Activated naive CD8-positive, alpha-beta T cell treated with anti-CD3 and anti-CD28 coated beads, Interleukin-2, amount 50 U/mL, for 16 hours (primary cell): ENCODE measurements around the gene GATB.

ENCODE experiments used
- DNase-seq: peaks from one replicate; pipeline ENCODE4 v3.0.0-alpha.2; 2020; ENCODE audit warnings: low read depth, low spot score

GATB gene

GRCh38 chr4:151700566-151701316 is 60.1 kb downstream of the GATB start:
- no peak for DNase-seq

GRCh38 chr4:151698213-151698612 is 62.6 kb downstream of the GATB start:
- no peak for DNase-seq

DNA sequence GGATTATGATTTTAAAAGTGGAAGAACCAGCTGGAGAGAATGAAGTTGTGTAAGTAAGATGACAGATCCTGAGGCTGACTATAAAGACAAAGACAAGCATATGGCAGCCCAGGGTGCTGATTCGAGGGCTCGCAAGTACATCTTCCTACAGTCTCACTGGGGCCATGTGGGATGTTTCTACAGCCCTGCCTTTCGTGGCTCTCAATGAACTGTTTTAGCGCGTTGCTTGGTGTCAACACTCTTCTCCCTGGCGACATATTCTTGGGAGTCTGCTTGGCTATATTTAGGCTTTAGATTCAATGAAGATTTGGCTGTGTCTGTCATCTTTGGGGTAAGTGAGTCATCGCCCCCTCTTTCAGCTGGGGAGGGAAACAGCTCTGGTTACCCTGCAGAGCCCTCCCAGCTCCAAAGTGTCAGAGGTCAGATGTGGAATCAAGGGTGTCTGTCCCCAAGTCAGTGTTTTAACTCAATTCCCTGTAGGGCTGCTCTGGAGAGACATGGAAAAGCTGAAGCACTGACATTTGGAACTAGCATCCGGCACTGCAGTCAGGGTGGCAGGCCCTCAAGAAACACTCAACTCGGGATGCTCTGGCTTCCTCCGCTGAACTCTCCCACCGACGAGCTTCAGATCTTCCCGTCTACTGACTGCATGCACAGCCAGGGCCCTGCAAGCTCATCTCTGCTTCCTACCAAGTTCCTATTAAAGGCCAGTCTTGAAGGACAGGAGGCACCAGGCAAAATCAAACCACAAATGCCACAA is 65.7 kb downstream of the GATB start:
- DNase-seq = no peak

- DNase-seq = no peak
These were observed 67.8 kb downstream of the GATB start for GRCh38 chr4:151692821-151693673.

GRCh38 chr4:151692443-151692782 is 68.4 kb downstream of the GATB start:
- no peak for DNase-seq

GRCh38 chr4:151691639-151692442 is 69.0 kb downstream of the GATB start:
- DNase-seq = no peak

GRCh38 chr4:151690876-151691275 is 69.9 kb downstream of the GATB start:
- no peak for DNase-seq

- DNase-seq = no peak
These were observed 70.5 kb downstream of the GATB start for GRCh38 chr4:151690164-151690870.

- DNase-seq = no peak
These were observed 71.4 kb downstream of the GATB start for GRCh38 chr4:151689211-151689991.

DNA sequence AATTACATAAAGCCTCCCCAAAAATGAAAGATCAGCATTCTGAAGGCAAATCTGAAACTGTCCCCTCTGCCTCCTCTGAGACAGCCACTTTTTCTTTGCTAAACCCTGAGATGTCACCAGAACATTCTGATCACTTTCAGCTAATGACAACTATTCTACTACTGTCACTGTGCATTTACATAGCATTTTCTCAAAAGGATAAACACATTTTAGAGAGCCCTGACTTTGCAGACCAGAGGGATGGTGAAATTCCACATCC is 72.1 kb downstream of the GATB start:
- DNase-seq = no peak

GRCh38 chr4:151688003-151688784 is 72.6 kb downstream of the GATB start:
- no peak for DNase-seq

DNA sequence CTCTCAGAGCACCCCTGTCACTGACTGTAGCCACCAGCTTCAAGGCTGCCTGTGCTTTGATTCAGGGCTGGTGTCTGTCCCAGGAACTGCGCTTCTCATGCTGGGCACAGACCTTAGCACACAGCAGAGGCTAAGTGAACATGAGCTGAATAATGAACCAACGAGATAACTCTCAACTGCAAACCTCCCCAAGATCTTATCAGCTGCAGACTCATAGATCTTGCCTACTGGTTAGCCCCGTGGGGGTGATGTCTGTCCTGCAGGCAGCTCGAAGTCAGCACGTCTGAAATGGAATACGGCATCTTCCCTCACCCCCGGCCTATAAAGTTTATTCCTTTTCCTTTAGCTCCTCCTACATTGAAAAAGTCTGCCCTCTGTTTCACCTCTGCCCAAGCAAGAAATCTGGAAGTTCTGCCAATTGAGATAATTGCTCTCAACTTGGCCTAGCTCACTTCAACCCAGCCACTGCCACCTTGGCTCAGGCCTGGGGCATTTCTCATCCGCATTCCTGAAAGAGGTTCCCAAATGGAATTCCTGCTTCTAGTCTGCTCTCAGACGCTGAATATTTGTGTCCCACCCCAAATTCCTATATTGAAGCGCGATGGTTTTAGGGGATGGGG is 73.7 kb downstream of the GATB start:
- DNase-seq = no peak

DNA sequence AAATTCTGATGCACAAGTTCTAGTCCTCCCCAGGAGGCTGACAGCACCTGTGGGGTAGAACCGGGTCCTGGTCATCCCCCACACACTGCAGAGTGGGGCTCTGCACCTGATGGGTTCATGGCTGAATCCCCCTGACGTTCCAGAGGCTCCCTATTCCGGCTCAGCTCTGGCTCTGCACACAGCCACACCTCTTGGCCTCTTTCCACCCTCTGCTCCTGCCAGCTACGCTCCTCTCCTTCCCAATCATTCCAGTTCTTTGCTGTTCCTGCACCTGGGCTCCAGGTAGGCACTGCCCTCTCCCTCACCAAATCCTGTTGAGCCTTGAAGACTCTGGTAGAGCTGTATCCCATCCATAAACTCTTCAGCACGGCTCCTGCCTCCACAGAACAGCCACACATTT is 75.5 kb downstream of the GATB start:
- DNase-seq = no peak

- DNase-seq = no peak
These were observed 79.7 kb downstream of the GATB start for GRCh38 chr4:151681085-151681484.

DNA sequence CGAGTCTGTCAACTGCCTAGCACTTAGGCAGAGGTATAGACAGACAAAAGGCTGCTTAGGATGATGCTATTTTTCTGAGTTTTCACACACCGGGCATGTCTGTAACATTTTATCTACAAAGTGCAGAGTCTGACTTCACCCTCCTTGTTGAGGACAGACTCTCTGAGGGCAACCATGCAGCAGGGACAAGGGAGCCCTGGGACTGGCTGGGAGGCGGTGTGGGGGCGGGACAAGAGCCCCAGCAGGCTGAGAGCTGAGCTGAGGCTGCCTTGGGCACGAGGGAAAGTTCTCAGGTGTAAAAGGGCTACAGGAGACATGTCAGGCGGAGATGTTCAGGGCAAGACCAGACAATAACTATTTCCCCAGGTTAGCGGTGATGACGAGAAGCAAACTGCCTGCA is 81.6 kb downstream of the GATB start:
- no peak for DNase-seq

DNA sequence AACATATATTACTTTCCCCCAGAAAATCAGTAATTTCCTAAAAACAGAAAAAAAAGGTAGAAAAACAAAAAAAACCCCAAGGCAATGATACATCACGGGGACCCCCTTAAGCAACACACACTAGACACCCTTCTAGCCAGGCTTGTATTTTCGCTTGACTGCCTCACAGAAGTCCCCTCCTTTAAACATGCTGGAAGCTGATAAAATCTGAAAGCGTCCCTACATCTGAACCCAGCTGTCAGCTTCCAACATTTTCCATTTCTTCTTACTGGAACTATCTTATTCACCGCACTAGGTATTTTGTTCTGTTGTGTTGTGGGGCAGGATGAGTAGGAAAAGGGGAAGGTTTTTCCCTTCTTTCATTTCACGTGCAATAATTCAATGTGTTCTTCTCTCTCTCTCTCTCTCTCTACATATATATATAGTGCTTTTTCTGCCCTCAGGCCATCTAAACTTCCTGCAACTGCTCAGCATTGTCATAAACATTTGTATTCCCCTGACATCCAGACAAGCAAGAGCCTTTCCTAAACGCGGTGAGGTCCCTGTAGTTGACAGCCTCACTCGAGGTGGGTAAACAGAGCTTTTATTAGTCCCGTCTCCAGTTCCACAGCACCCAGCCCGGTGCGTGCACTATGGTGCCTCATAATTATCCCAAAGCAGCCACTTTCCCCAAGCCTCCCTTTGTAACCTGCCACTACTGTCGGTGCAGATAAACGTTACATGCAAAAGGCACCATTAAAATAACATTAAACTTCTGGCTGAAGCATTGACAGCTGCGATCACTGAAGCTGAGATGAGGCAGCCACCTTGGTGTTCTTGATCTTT is 82.5 kb downstream of the GATB start:
- DNase-seq = no peak

- no peak for DNase-seq
These were observed 83.6 kb downstream of the GATB start for GRCh38 chr4:151677193-151677592.

DNA sequence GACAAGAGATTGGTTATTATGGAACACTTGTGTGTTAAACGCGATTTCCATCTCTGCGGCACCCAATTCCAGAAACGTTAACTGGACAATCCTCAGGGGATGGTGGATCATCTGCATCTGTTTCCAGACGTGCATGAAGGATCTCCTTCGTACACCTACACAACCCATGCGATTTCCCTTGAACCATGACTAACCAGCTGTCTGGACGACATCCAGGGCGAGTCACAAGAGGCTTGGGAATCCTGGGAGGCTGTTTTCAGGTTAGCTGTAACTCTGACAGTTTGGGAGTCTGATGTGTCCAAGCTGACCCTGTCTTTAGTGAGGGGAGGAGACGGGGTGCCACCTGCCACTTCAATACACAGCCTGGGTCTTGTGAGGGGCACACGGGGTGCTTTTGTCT is 84.5 kb downstream of the GATB start:
- DNase-seq = no peak
